ENCODE data around the gene SDCCAG8.
A peak's percentile ranks its signal among the peaks of the same experiment; 100 is the strongest.

The SDCCAG8 gene

GRCh38 chr1:243431591-243431990, 175.8 kb downstream of the SDCCAG8 start:
- DNase-seq = no peak

DNA sequence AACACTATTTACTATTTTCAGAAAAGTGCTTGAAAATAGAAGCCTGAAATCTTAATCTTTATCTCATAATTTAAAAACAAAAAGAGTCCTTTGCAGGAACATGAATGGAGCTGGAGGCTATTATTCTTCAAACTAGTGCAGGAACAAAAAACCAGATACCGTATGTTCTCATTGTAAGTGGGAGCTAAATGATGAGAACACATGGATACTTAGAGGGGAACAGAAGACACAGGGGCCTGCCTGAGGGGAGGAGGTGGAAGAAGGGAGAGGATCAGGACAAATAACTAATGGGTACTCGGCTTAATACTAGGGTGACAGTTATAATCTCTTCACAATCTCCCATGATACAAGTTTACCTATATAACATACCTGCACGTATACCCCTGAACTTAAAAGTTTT, 176.3 kb downstream of the SDCCAG8 start:
- no peak for DNase-seq

GRCh38 chr1:243433737-243434370, 178.0 kb downstream of the SDCCAG8 start:
- DNase-seq = no peak

DNA sequence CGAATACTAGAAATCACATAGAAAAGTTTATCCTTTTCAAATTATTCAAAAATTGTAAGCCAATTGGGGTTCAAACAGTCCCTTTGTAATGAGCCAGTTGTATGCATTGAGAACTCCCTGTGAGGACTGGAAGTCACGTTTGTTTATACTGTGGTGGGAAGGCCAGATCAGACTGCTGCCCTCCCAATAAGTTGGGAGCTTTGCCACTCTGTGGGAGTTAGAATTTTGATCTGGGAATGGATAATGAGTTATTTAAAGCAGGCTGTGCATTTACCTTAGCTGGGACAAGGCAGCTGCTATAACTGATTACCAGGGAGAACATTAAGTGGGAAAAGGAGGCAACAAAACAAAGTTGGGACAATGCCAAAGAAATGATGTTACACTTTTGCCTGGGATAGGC, 178.8 kb downstream of the SDCCAG8 start:
- DNase-seq = no peak

- DNase-seq = no peak
These were observed 180.0 kb downstream of the SDCCAG8 start for GRCh38 chr1:243435836-243436235.

- no peak for DNase-seq
These were observed 182.3 kb downstream of the SDCCAG8 start for GRCh38 chr1:243438146-243438545.

GRCh38 chr1:243438815-243439214, 183.0 kb downstream of the SDCCAG8 start:
- no peak for DNase-seq

GRCh38 chr1:243440406-243440805, 184.6 kb downstream of the SDCCAG8 start:
- DNase-seq = no peak

- DNase-seq = no peak
These were observed 185.8 kb downstream of the SDCCAG8 start for GRCh38 chr1:243441601-243442000.

DNA sequence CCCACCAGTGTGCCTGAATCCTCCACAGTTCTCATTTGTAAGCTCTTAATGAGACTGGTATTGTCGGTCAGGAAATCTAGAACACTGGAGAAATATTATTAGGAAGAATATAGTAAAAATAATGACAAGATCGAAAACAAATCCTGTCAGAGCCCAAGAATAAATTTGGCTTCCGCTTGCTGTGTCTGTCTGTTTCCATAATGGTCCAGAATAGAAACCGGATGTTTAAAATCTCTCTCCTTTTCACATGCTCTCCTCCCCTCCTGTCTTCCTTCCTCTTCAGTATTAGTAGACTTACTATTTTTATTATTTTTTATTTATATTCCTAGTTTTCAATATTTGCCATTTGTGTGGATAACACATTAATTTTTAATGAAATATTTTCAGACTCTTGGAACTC, 187.7 kb downstream of the SDCCAG8 start:
- DNase-seq = no peak

GRCh38 chr1:243447347-243447746, 191.5 kb downstream of the SDCCAG8 start:
- peak; percentile 11 for DNase-seq

GRCh38 chr1:243447844-243448243, 192.0 kb downstream of the SDCCAG8 start:
- no peak for DNase-seq

DNA sequence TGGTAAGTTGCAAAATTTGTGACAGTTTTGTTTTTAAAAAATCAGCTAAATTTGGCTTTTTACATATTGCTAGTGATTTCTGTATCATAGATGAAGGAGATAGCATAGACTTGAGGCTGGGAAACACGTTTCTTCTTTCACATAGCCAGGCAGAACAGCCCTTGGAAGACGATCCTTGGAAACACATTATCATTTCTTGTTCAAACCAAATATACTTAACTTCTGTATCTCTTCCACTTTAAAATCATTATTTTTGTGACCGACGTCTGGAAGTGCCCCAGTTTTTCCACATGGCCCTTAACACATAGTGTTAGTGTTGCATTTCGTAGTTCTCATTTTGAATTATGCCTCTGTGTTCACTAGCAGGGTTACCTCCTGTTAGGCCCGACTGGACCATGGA, 193.5 kb downstream of the SDCCAG8 start:
- DNase-seq = no peak

- DNase-seq = no peak
These were observed 196.3 kb downstream of the SDCCAG8 start for GRCh38 chr1:243452092-243452491.

DNA sequence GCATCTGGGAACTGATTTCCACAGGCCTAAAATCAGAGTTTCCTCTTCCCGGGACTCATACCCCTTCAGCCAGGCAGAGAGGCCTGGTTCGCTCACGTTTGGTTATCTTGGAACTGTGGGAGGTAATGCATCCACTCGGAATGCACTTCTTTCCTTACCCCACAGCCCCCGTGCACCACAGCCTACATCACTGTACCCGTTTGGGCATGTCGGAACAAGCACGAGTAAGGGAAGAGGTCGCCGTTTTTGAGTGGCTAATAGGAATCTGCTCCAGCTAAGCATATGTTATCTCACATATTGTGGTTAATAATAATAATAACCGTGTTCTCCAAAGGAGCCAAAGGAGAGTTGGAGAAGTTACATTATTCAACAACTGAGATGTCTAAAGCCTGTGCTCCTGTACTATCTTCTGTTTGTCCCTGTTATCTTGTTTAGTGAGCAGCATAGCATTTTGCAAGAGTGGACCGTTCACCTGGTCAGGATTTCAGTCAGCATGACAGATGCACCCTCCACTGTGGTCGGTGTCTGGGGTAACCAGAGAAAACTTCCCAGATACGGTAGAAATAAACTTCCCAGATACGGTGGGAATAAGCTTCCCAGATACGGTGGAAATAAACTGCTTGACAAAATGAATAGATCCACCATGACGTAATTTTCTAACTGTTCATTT, 198.6 kb downstream of the SDCCAG8 start:
- no peak for DNase-seq

DNA sequence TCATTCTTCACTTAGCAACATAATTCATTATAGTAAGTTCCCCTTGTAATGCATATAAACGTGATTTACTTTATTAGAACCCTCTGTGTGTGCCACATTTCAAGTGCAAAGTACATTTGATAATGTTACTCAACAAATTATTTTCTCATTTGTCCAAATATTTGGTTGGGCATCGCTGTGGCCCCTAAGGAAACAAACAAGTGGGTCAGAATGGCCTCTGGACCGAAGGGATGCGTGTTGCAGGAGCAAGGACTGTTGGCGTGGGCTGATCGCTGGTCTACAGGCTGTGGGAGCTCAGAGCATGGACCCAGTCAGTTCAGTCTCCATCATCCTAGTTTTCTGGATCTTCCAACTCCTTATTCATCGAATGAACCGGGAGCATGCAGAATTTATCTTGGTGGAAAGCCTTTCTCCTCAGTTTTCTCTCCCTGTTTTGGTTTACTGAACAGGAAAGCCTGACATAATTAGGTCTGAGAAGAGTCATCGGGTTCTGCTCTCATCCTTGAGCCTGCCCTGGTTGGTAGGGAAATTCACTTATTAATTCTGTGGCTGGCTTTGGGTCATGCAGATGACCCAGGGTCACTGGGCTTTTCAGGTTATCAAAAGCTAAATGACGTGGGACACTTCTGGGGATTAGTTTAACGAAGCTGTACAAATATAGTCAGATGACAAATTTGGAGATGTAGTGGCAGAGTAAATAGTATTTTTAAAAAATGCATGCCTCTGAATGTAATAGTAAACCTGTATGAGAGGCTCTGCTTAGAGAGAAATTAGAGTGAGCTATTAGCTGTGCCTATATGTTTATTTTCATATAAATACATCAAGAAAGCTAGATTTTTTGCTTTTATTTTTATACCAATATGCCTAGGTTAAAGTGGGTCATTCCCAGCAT, 200.2 kb downstream of the SDCCAG8 start:
- DNase-seq = no peak

GRCh38 chr1:243457363-243457982, 201.6 kb downstream of the SDCCAG8 start:
- DNase-seq = no peak

DNA sequence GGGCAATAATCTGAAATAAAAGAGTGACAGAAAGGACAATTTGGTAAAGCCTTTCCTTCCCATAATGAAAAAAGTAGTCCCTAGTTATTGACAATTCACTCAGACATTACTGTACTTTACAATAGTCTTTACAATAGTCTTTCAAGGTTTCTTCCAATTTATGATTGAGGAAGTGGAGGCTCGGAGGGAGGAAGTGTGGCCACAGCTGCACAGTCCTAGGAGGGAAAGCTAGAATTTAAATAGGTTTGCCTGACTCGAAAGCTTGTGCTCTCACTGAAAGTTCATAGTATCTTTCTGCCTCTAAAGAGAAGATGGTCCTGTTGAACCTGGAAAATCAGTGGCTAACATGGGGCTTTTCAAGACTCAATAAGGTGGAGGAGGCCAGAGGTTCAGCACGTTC, 203.2 kb downstream of the SDCCAG8 start:
- DNase-seq = no peak

- no peak for DNase-seq
These were observed 205.9 kb downstream of the SDCCAG8 start for GRCh38 chr1:243461700-243462099.

GRCh38 chr1:243462929-243463697, 207.3 kb downstream of the SDCCAG8 start:
- no peak for DNase-seq

DNA sequence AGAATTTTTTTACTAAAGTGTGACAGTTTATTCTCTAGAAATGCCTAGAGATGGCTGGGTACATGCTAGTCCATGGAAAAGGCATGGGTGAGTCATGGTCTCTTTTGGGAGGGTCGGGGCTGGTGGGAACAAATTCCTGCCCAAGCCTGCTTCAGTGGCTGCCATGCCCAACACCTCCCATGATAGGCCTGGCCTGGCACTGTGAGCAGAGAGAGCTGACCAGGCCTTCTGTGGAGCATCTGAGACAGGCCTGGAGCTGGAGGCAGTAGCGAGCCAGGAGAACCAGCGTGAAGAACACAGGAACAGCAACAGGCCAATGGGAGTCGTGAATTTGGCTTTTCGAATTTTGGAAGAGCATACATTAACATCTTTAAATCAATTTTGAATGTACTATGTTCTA, 209.2 kb downstream of the SDCCAG8 start:
- no peak for DNase-seq

DNA sequence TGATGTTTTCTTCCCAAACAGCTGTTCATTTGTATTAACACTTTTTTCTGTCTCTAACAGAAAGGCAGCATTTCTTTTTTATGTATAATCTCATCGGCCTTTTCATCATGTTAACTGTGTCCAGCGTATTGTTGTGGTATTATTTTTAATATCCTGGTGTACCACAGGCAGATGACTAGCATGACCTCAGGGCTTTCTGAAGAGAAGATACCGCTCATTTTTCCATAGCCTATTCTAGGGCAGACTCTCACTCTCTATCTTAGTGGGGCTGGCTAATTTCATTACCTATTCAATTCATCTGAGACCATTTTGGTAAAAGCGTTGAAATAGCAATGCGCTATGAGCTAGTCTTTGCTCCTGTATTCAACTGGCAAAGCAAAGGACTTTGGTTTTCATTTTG, 209.9 kb downstream of the SDCCAG8 start:
- DNase-seq = no peak

- DNase-seq = no peak
These were observed 213.7 kb downstream of the SDCCAG8 start for GRCh38 chr1:243469497-243469896.

All from CD4-positive, alpha-beta T cell treated with Interleukin-4 for 4 hours (primary cell).